ENCODE results near the gene GRID1. TPM values are rescaled to one million over a fixed set of nuclear protein-coding genes. Genes with fewer than 3 reads are reported as not detected.
A peak's percentile ranks its signal among the peaks of the same experiment; 100 is the strongest.

The GRID1 gene
- total RNA-seq, 1 experiment from 2014 or later: 0.37 TPM

DNA sequence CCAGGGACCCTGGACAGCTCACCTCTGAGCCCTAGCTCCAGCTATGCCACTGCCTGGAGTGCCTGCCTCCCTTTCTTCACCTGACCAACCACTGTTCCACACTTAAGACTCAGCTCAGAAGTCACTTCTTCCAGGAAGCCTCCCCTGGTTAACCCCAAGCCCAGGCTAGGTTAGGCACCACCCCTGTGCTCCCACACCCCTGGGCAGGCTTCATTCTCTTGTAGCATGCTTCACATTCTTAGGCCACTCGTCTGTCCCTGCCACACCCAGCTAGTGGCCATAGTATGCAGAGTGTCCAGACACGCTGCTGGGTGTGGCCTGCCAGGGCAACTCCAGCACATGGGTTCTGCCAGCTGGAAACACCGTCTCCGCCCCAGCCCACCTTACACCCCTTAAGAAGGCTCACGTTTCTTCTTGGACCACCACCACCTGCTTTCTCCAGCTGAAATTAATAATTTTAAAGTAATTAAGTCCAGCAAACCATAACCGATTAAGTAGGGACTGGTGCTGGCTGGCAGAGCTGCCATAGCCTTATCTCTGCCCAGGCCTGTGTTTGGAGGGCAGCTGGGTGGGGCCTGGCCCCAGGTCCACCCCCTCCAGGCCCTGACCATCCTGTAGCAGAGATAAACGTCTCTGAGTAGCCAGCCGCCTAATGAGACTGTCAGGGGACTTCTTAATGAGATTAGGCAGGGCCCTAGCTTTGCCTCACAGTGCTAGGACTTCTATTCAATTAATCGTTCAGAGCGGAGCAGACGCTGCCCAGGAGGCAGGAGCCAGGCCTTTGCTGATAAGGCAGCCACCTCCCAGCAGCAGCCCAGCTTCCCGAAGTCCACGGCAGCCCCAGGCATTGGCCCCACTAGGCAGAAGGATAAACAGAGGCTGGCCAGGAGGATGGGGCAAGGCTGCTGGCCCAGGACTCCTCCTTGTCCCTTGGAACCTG is 20.5 kb downstream of the GRID1 start (continued):
- TF ChIP-seq, protein P1, sequence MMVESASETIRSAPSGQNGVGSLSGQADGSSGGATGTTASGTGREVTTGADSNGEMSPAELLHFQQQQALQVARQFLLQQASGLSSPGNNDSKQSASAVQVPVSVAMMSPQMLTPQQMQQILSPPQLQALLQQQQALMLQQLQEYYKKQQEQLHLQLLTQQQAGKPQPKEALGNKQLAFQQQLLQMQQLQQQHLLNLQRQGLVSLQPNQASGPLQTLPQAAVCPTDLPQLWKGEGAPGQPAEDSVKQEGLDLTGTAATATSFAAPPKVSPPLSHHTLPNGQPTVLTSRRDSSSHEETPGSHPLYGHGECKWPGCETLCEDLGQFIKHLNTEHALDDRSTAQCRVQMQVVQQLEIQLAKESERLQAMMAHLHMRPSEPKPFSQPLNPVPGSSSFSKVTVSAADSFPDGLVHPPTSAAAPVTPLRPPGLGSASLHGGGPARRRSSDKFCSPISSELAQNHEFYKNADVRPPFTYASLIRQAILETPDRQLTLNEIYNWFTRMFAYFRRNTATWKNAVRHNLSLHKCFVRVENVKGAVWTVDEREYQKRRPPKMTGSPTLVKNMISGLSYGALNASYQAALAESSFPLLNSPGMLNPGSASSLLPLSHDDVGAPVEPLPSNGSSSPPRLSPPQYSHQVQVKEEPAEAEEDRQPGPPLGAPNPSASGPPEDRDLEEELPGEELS (CRISPR knock-in tag; IDR thresholded peaks at IDR 0.05): no peak
- TF ChIP-seq PRRX2 (CRISPR knock-in tag; IDR thresholded peaks at IDR 0.05) (no peak), SOX15 (CRISPR knock-in tag; IDR thresholded peaks at IDR 0.05) (no peak), MLX (CRISPR knock-in tag; IDR thresholded peaks at IDR 0.05) (no peak), NFYB (CRISPR knock-in tag; conservative IDR thresholded peaks at IDR 0.05; ENCODE audit: low read depth) (no peak)

DNA sequence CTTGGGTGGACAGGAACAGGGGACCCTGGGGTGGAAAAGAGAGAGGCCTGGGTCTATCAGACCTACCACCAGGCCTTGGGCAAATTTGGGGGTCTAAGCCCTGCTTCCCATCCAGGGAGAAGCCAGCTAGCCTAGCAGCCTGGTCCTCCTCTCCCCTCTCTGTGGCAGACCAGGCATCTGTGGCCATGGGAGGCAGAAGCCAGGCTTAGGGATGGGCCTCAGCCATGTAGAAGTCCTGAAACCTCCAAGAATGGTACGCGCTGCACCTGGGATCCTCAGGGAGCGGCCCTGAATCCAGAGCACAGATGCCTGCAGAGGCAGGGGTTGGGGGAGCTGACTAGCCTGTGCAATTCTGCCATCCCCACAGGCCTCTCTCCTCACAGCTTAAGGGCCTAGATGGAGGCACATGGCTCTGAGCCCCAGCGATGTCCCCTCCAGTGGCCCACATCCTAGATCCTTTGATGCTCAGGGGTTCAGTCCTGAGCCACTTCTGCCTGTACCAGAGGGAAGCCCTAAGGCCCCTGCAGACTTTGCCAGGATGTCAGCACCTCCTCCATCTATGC is 21.2 kb downstream of the GRID1 start:
- DNase-seq (ENCODE audit: low spot score) (peak; percentile 4), ATAC-seq (no peak)
- no peaks in the 10 kb centered on the region for H3K9me3 Mint-ChIP-seq
- TF ChIP-seq, protein P2, sequence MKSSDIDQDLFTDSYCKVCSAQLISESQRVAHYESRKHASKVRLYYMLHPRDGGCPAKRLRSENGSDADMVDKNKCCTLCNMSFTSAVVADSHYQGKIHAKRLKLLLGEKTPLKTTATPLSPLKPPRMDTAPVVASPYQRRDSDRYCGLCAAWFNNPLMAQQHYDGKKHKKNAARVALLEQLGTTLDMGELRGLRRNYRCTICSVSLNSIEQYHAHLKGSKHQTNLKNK (CRISPR knock-in tag; IDR thresholded peaks at IDR 0.05): no peak
- no peak for TF ChIP-seq TP53 (CRISPR knock-in tag; IDR thresholded peaks at IDR 0.05)
- TF ChIP-seq, protein P3, sequence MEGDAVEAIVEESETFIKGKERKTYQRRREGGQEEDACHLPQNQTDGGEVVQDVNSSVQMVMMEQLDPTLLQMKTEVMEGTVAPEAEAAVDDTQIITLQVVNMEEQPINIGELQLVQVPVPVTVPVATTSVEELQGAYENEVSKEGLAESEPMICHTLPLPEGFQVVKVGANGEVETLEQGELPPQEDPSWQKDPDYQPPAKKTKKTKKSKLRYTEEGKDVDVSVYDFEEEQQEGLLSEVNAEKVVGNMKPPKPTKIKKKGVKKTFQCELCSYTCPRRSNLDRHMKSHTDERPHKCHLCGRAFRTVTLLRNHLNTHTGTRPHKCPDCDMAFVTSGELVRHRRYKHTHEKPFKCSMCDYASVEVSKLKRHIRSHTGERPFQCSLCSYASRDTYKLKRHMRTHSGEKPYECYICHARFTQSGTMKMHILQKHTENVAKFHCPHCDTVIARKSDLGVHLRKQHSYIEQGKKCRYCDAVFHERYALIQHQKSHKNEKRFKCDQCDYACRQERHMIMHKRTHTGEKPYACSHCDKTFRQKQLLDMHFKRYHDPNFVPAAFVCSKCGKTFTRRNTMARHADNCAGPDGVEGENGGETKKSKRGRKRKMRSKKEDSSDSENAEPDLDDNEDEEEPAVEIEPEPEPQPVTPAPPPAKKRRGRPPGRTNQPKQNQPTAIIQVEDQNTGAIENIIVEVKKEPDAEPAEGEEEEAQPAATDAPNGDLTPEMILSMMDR (IDR thresholded peaks at IDR 0.05): no peak
- ChIA-PET POLR2A (no interaction called here), CTCF (interaction anchor here (0.9 to 1.8 kb wide), 4 partner anchors 17 to 242 kb away, joined by 3 to 6 read pairs (median 4); no protein-coding TSS in a partner anchor)
- no peaks in the 10 kb centered on the region for H3K27me3 Mint-ChIP-seq (ENCODE audit: low read depth)
- no peak overlapping the region for H3K27ac Mint-ChIP-seq
- peaks cover 10% of the 10 kb centered on the region for H3K4me1 Mint-ChIP-seq
- no peaks in the 10 kb centered on the region for H3K36me3 Mint-ChIP-seq
- no peak overlapping the region for H3K4me3 Mint-ChIP-seq

GRCh38 chr10:86344714-86345161 is 21.9 kb downstream of the GRID1 start:
- POLR2A ChIA-PET: no interaction called here
- Mint-ChIP-seq H3K27ac (no peak overlapping the region; the same call in 1 of the 2 replicates), H3K27me3 (ENCODE audit: low read depth) (no peaks in the 10 kb centered on the region), H3K4me1 (peaks cover 17% of the 10 kb centered on the region), H3K4me3 (no peak overlapping the region), H3K9me3 (no peaks in the 10 kb centered on the region), H3K36me3 (no peaks in the 10 kb centered on the region)
- CTCF ChIA-PET: no interaction called here
- ATAC-seq: no peak
- DNase-seq (ENCODE audit: low spot score): peak; percentile 5
- TF ChIP-seq ZNF416 (CRISPR knock-in tag; IDR thresholded peaks at IDR 0.05) (no peak), E2F4 (CRISPR knock-in tag; IDR thresholded peaks at IDR 0.05; ENCODE audit: borderline replicate concordance, low read depth) (no peak), ZNF138 (CRISPR knock-in tag; conservative IDR thresholded peaks at IDR 0.05) (no peak), ATF1 (CRISPR knock-in tag; IDR thresholded peaks at IDR 0.05) (no peak), HMGXB4 (CRISPR knock-in tag; IDR thresholded peaks at IDR 0.05) (no peak), MLX (CRISPR knock-in tag; IDR thresholded peaks at IDR 0.05) (no peak), GRHL2 (CRISPR knock-in tag; IDR thresholded peaks at IDR 0.05; ENCODE audit: insufficient replicate concordance, severe bottlenecking) (no peak), CBFB (CRISPR knock-in tag; IDR thresholded peaks at IDR 0.05; ENCODE audit: low read depth) (no peak), PREB (CRISPR knock-in tag; IDR thresholded peaks at IDR 0.05; ENCODE audit: borderline replicate concordance) (no peak)
- TF ChIP-seq, protein P3 (IDR thresholded peaks at IDR 0.05): no peak

Data from WTC11 (cell line).